Naive thymus-derived CD4-positive, alpha-beta T cell (primary cell): Measurements from ENCODE around the gene DNM3. TPM values are rescaled to one million over a fixed set of nuclear protein-coding genes. Genes with fewer than 3 reads are reported as not detected.
A peak's percentile ranks its signal among the peaks of the same experiment; 100 is the strongest.

Experiments
- ATAC-seq: fragments of 150-1000 bp; cut with Tn5 transposase; 2 replicates; pipeline ENCODE4 v1.10.0; 2021; ENCODE audit warnings: mild to moderate bottlenecking, moderate library complexity
- CTCF ChIA-PET: fragments of 350-600 bp; sonication (Branson Sonifier 250); formaldehyde crosslinking; loops from one replicate; lab custom pipeline; 2021; ENCODE audit warnings: antibody characterized with exemption; lab: Charles Lee
- POLR2A ChIA-PET: fragments of 350-600 bp; sonication (Branson Sonifier 250); formaldehyde crosslinking; loops from one replicate; lab custom pipeline; 2021; ENCODE audit warnings: antibody characterized with exemption, inconsistent platforms; lab: Charles Lee
- DNase-seq, 9 donors: peaks; one replicate each; pipeline versions ENCODE4 v3.0.0 to v3.0.0-alpha.2; 2020 to 2022; ENCODE audit warnings: mixed read lengths in 1 of 9
- H3K27ac ChIP-seq: one replicate; pipeline ENCODE4 v1.7.0; 2013; ENCODE audit warnings: mild to moderate bottlenecking, low read depth, low read length, moderate library complexity
- H3K27me3 ChIP-seq, 2 donors: one replicate each; pipeline ENCODE4 v1.7.0; 2013; ENCODE audit warnings: low read length in 2 of 2, mild to moderate bottlenecking in 2 of 2, moderate library complexity in 2 of 2; ENCODE audit not compliant: control insufficient read depth in 2 of 2, insufficient read depth in 2 of 2
- H3K36me3 ChIP-seq, 3 experiments: 1 replicate in 2 of 3; 2 replicates in 1 of 3; pipeline ENCODE4 v1.7.0; 2013; ENCODE audit warnings: low read length in 3 of 3, mild to moderate bottlenecking in 3 of 3, moderate library complexity in 1 of 3; ENCODE audit not compliant: insufficient read depth in 3 of 3, control insufficient read depth in 2 of 3
- H3K4me1 ChIP-seq, 2 donors: one replicate each; pipeline ENCODE4 v1.7.0; 2013; ENCODE audit warnings: low read length in 2 of 2, mild to moderate bottlenecking in 2 of 2, moderate library complexity in 1 of 2; ENCODE audit not compliant: control insufficient read depth in 2 of 2, insufficient read depth in 2 of 2
- H3K4me3 ChIP-seq: 2 replicates; pipeline ENCODE4 v1.7.0; 2013; ENCODE audit warnings: mild to moderate bottlenecking, low read length
- H3K9me3 ChIP-seq, 3 experiments: 1 replicate in 2 of 3; 2 replicates in 1 of 3; pipeline ENCODE4 v1.7.0; 2013; ENCODE audit warnings: low read length in 3 of 3; ENCODE audit not compliant: control insufficient read depth in 2 of 3
- H3K27ac Mint-ChIP-seq, 9 donors: one replicate each; pipeline ENCODE4 v1.8.0; 2020 to 2022; ENCODE audit warnings: mixed read lengths in 9 of 9, mild to moderate bottlenecking in 8 of 9, moderate library complexity in 5 of 9, inconsistent platforms in 2 of 9
- H3K27me3 Mint-ChIP-seq, 5 donors: one replicate each; pipeline ENCODE4 v1.8.0; 2021 to 2022; ENCODE audit warnings: mixed read lengths in 5 of 5, mild to moderate bottlenecking in 1 of 5
- H3K36me3 Mint-ChIP-seq, 5 donors: one replicate each; pipeline ENCODE4 v1.8.0; 2020 to 2022; ENCODE audit warnings: mixed read lengths in 5 of 5, mild to moderate bottlenecking in 3 of 5, inconsistent platforms in 1 of 5
- H3K4me1 Mint-ChIP-seq, 7 donors: one replicate each; pipeline ENCODE4 v1.8.0; 2020 to 2022; ENCODE audit warnings: mixed read lengths in 7 of 7, mild to moderate bottlenecking in 3 of 7, inconsistent platforms in 1 of 7
- H3K4me3 Mint-ChIP-seq, 10 donors: one replicate each; pipeline ENCODE4 v1.8.0; 2020 to 2022; ENCODE audit warnings: mild to moderate bottlenecking in 10 of 10, mixed read lengths in 10 of 10, moderate library complexity in 6 of 10, inconsistent platforms in 2 of 10
- H3K9me3 Mint-ChIP-seq, 11 donors: one replicate each; pipeline ENCODE4 v1.8.0; 2020 to 2022; ENCODE audit warnings: mixed read lengths in 11 of 11, mild to moderate bottlenecking in 4 of 11, inconsistent platforms in 1 of 11, moderate library complexity in 1 of 11
- intact Hi-C, 2 donors: fragments of 100-400 bp; cut with micrococcal nuclease; formaldehyde crosslinking; loops; one replicate each; pipeline ENCODE4 v1.15.1; 2023
- polyA plus RNA-seq, 2 donors: library from polyadenylated mRNA; unstranded; fragments of 300-500 nt; fragmentation: Illumina TruSeq; gene quantifications; one replicate each; pipeline ENCODE4 v1.2.3, GENCODE V29; 2021
- total RNA-seq, 6 experiments: library from RNA in 5 of 6; stranded (reverse) in 5 of 6; gene quantifications; 1 replicate in 5 of 6; 2 replicates in 1 of 6; pipeline ENCODE4 v1.2.3 and lab custom pipeline; 2021 to 2026

The DNM3 gene
- total and polyA plus RNA-seq, 7 experiments from 2014 or later = 1.2 to 2.5 (median 2.0) TPM

DNA sequence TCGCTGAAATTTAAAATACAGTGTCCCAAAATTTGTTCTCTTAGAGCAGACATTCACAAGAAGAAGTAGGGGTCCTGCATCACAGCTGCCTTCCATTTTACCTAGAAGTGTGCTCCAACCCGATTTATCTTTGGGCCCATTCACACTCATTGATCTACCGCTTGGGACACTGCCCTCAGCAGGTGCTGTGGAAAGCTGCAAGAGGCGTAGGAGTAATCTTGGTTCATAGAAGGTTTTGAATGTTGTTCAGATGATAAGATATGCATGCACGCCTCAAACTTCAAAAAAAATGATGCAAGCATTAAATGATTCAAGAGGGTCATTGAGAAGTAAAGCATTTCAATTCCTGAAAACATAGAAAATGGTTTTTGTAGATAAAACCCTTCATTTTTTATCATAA, 560.6 kb downstream of the DNM3 start:
- Histone ChIP-seq H3K36me3 (no peaks in the 10 kb centered on the region), H3K27me3 (no peaks in the 10 kb centered on the region), H3K4me3 (no peak overlapping the region), H3K27ac (no peak overlapping the region), H3K9me3 (no peaks in the 10 kb centered on the region), H3K4me1 (peaks cover 21 to 27% of the 10 kb centered on the region in 2 donors)
- H3K4me3 Mint-ChIP-seq = no peak overlapping the region
- peaks cover 22 to 63% (median 50%) of the 10 kb centered on the region in 7 donors for H3K4me1 Mint-ChIP-seq
- H3K9me3 Mint-ChIP-seq = peaks cover 0 to 1% (median 0%) of the 10 kb centered on the region in 11 donors
- ChIA-PET CTCF (interaction anchor here (0.7 to 0.9 kb wide), 2 partner anchors 50 to 270 kb away, joined by 3 read pairs; no protein-coding TSS in a partner anchor), POLR2A (interaction anchor here (1.0 kb wide), 1 partner anchor 131 kb away, joined by 3 read pairs; no protein-coding TSS in a partner anchor)
- peaks cover 0 to 4% (median 0%) of the 10 kb centered on the region in 5 donors for H3K36me3 Mint-ChIP-seq
- ATAC-seq = peak; percentile 40
- H3K27ac Mint-ChIP-seq = peak overlapping the region in 2 of 9 donors; percentile 38 to 55
- peaks cover 0 to 2% (median 0%) of the 10 kb centered on the region in 5 donors for H3K27me3 Mint-ChIP-seq
- peak in 4 of 9 donors; percentile 8 to 37 (median 25) for DNase-seq
- intact Hi-C loops = no loop called here

DNA sequence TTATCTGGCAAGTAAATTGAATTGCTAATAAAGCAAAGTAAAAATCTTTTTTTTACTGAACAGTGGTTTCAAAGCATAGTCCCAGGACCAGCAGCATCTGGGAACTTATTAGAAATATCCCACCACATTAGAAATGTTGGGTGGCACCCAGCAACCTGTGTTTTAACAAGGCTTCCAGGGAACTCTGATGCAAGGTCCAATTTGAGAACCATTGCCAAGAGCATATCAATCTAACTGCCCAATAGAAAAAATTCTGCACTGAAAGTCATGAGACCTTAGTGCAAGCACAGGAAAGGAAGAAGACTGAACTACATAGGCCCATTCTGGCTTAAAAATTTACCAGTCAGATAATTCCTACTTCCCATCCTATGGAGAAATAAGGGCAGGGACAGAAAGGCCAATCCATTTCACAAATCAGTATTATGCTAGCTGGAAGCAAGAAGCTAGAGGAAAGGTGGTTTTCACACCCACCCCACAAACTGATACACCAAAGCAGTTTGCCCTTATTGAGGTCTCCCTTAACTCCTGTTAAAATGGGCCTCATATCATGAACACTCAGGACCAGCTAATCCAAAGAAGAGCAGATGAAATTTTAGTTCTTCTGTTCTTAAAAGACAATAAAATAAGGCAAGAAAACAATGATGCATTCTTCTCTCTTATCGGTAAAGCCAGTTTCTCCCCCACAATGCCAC, 561.7 kb downstream of the DNM3 start:
- no peak overlapping the region for H3K4me3 Mint-ChIP-seq
- peaks cover 0 to 5% (median 0%) of the 10 kb centered on the region in 5 donors for H3K27me3 Mint-ChIP-seq
- no peak overlapping the region for H3K27ac ChIP-seq
- H3K4me1 ChIP-seq = peaks cover 21 to 27% of the 10 kb centered on the region in 2 donors
- POLR2A ChIA-PET = interaction anchor here (0.6 to 1.2 kb wide), 2 partner anchors 9 to 17 kb away, joined by 5 read pairs; no protein-coding TSS in a partner anchor
- H3K36me3 ChIP-seq = no peaks in the 10 kb centered on the region
- peaks cover 22 to 54% (median 45%) of the 10 kb centered on the region in 7 donors for H3K4me1 Mint-ChIP-seq
- H3K27ac Mint-ChIP-seq = no peak overlapping the region
- no peak overlapping the region for H3K4me3 ChIP-seq
- ATAC-seq (no peak), DNase-seq (no peak)
- CTCF ChIA-PET = interaction anchor here (0.9 to 3.1 kb wide), 4 partner anchors 27 to 48 kb away, joined by 3 to 11 read pairs (median 4); no protein-coding TSS in a partner anchor
- intact Hi-C loops = no loop called here
- peaks cover 0 to 1% (median 0%) of the 10 kb centered on the region in 11 donors for H3K9me3 Mint-ChIP-seq
- H3K36me3 Mint-ChIP-seq = peaks cover 0 to 7% (median 0%) of the 10 kb centered on the region in 5 donors
- no peaks in the 10 kb centered on the region for H3K27me3 ChIP-seq
- no peaks in the 10 kb centered on the region for H3K9me3 ChIP-seq

DNA sequence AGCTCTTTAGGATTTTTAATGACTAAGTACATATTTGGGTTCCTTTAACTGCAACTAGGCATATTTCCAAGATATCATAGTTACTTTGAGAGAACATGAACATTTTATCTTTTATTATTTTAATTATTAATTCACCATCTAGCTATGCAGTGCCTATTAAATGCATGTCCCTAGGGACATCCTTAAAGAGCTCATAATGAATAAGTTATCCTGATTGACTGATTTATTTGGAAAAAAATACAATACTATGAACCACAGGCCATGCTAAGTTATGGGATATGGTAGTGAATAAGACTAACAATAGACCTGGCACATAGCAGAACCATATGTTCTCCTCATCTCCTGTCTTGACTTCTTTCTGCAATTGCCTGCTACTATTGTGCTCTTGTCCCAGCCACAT, 562.8 kb downstream of the DNM3 start:
- Mint-ChIP-seq H3K4me1 (peaks cover 19 to 43% (median 34%) of the 10 kb centered on the region in 7 donors), H3K4me3 (no peak overlapping the region), H3K27ac (no peak overlapping the region), H3K27me3 (peaks cover 0 to 5% (median 0%) of the 10 kb centered on the region in 5 donors), H3K9me3 (peaks cover 0 to 1% (median 0%) of the 10 kb centered on the region in 11 donors), H3K36me3 (peaks cover 0 to 7% (median 0%) of the 10 kb centered on the region in 5 donors)
- intact Hi-C loops = no loop called here
- Histone ChIP-seq H3K4me1 (peaks cover 18 to 24% of the 10 kb centered on the region in 2 donors), H3K27me3 (no peaks in the 10 kb centered on the region), H3K36me3 (no peaks in the 10 kb centered on the region), H3K27ac (no peak overlapping the region), H3K9me3 (no peaks in the 10 kb centered on the region), H3K4me3 (no peak overlapping the region)
- CTCF ChIA-PET = interaction anchor here (0.6 to 3.1 kb wide), 5 partner anchors 11 to 401 kb away, joined by 3 to 11 read pairs (median 3); no protein-coding TSS in a partner anchor
- DNase-seq (no peak), ATAC-seq (no peak)
- POLR2A ChIA-PET = no interaction called here

DNA sequence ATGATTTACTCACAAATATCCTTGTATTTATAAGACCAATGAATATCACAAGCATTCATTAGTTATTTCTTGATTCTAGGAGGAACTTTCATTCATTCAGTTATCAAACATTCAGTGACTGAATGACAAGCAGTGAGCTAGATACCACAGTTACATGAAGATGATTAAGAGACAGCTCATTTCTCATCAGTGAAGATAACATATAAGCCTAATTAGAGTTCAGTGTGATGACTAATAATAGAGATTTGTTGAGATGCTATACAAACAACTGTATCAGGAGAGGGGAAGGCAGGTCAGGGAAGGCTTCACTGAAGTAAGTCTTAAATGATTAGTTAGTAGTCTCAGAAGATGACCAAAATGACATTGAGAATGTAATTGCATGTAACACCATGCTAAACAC, 564.6 kb downstream of the DNM3 start:
- Mint-ChIP-seq H3K36me3 (peaks cover 0 to 7% (median 0%) of the 10 kb centered on the region in 5 donors), H3K9me3 (no peaks in the 10 kb centered on the region), H3K27ac (no peak overlapping the region), H3K27me3 (peaks cover 0 to 3% (median 0%) of the 10 kb centered on the region in 5 donors), H3K4me1 (peaks cover 2 to 25% (median 16%) of the 10 kb centered on the region in 7 donors), H3K4me3 (no peak overlapping the region)
- Histone ChIP-seq H3K27me3 (no peaks in the 10 kb centered on the region), H3K36me3 (no peaks in the 10 kb centered on the region), H3K4me1 (peaks cover 6 to 15% of the 10 kb centered on the region in 2 donors), H3K9me3 (no peaks in the 10 kb centered on the region), H3K4me3 (no peak overlapping the region), H3K27ac (no peak overlapping the region)
- ATAC-seq (no peak), DNase-seq (no peak)
- ChIA-PET CTCF (interaction anchor here (0.6 kb wide), 2 partner anchors 38 to 606 kb away, joined by 3 to 5 read pairs; partner anchors contain the start of gene PIGC), POLR2A (interaction anchor here (0.6 to 0.8 kb wide), 2 partner anchors 26 to 51 kb away, joined by 3 to 6 read pairs; no protein-coding TSS in a partner anchor)
- intact Hi-C loops = no loop called here

DNA sequence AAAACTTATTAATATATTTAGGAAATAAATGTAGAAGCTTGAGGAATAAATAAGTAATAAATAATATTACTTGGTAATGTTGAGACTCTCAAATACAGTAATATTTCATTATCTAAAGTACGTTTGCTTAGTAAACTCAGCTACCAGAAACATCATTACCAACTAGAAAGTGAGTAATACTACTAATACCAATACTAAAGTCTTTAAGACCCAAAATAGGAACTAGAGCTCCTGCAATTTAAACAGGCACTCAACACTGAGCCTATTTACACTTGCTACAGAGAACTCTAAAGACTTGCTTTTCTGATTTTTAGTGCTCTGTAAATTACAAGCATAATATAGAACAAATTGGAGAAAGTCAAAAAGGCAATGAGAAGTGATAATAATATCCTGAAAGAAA, 565.7 kb downstream of the DNM3 start:
- H3K9me3 Mint-ChIP-seq = no peaks in the 10 kb centered on the region
- peaks cover 0 to 15% of the 10 kb centered on the region in 2 donors for H3K4me1 ChIP-seq
- H3K27ac Mint-ChIP-seq = no peak overlapping the region
- POLR2A ChIA-PET = no interaction called here
- peaks cover 0 to 18% (median 7%) of the 10 kb centered on the region in 7 donors for H3K4me1 Mint-ChIP-seq
- no peaks in the 10 kb centered on the region for H3K36me3 ChIP-seq
- H3K9me3 ChIP-seq = no peaks in the 10 kb centered on the region
- intact Hi-C loops = no loop called here
- H3K27me3 Mint-ChIP-seq = peaks cover 0 to 3% (median 0%) of the 10 kb centered on the region in 5 donors
- DNase-seq (no peak), ATAC-seq (no peak)
- no peak overlapping the region for H3K4me3 Mint-ChIP-seq
- no peaks in the 10 kb centered on the region for H3K27me3 ChIP-seq
- peaks cover 0 to 10% (median 0%) of the 10 kb centered on the region in 5 donors for H3K36me3 Mint-ChIP-seq
- no peak overlapping the region for H3K4me3 ChIP-seq
- H3K27ac ChIP-seq = no peak overlapping the region
- CTCF ChIA-PET = no interaction called here

DNA sequence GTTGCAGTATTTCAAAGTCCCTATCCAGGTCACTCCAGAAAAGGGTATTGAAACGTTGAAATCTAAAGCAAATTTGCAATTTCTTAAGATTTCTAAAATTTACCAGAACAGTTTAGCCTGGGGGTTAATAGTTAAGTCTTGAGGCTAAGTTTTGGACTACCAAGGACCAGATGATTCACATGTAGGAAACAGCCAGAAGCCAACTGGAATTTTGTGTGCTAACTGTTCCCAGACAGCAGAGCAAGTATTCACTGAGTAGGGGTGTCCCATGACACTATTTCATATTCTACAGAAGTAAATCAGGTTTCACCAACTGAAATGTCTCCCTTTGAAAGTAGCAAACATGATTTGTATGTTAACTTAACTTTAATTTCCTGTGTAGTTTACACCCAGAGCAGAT, 567.7 kb downstream of the DNM3 start:
- H3K4me3 Mint-ChIP-seq = no peak overlapping the region
- ChIA-PET CTCF (interaction anchor here (1.3 kb wide), 1 partner anchor 318 kb away, joined by 4 read pairs; no protein-coding TSS in a partner anchor), POLR2A (interaction anchor here (1.3 kb wide), 1 partner anchor 12 kb away, joined by 4 read pairs; the partner anchor contains the start of gene C1orf105)
- H3K36me3 ChIP-seq = no peaks in the 10 kb centered on the region
- peaks cover 0 to 7% (median 0%) of the 10 kb centered on the region in 7 donors for H3K4me1 Mint-ChIP-seq
- no peaks in the 10 kb centered on the region for H3K4me1 ChIP-seq
- H3K9me3 ChIP-seq = no peaks in the 10 kb centered on the region
- no peak overlapping the region for H3K4me3 ChIP-seq
- no peak overlapping the region for H3K27ac Mint-ChIP-seq
- intact Hi-C loops = no loop called here
- no peaks in the 10 kb centered on the region for H3K9me3 Mint-ChIP-seq
- H3K27ac ChIP-seq = no peak overlapping the region
- no peaks in the 10 kb centered on the region for H3K27me3 ChIP-seq
- DNase-seq = no peak
- H3K27me3 Mint-ChIP-seq = peaks cover 0 to 3% (median 0%) of the 10 kb centered on the region in 5 donors
- peaks cover 0 to 27% (median 7%) of the 10 kb centered on the region in 5 donors for H3K36me3 Mint-ChIP-seq
- no peak for ATAC-seq
